ENCODE data around the gene SHOX. TPM values are rescaled to one million over a fixed set of nuclear protein-coding genes. Genes with fewer than 3 reads are reported as not detected.

Gene SHOX
- total RNA-seq, 3 donors from 2014 or later = 0.33 to 0.80 TPM; not detected in 1

DNA sequence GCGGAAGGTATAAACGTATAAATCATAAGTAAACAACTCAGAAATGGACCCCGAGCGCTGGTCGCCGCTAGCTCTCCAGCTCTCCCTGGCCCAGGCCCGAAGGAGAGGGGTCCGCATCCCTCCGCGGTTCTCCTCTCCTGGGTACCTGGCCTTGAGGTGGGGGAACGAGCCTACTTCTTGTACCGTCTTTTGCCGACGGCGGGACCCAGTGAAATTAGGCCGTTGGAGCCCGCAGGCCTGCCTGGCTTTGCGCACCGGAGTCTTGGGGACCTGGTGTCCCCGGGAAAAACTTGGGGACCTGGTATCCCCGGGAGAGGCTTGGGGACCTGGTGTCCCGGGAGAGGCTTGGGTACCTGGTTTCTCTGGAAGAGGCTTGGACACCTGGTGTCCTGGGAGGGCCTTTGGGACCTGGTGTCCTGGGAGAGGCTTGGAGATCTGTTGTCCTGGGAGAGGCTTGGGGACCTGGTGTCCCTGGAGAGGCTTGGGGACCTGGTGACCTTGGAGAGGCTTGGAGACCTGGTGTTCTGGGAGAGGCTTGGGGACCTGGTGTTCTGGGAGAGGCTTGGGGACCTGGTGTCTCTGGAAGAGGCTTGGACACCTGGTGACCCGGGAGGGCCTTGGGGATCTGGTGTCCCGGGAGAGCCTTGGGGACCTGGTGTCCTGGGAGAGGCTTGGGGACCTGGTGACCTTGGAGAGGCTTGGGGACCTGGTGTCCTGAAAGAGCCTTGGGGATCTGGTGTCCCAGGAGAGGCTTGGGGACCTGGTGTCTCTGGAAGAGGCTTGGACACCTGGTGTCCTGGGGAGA, 12.0 kb downstream of the SHOX start:
- intact Hi-C loops (cut with DNase I; ENCODE audit: low total_unique reads) = no loop called here
- Histone ChIP-seq H3K4me3 (no peak overlapping the region), H3K4me1 (no peaks in the 10 kb centered on the region), H3K9me3 (no peaks in the 10 kb centered on the region), H3K27me3 (peaks cover 0 to 81% of the 10 kb centered on the region in 2 donors), H3K36me3 (no peaks in the 10 kb centered on the region), H3K27ac (no peak overlapping the region)
- DNase-seq (ENCODE audit: low spot score in 2 of 2) = no peak
- TF ChIP-seq POLR2A (IDR thresholded peaks at IDR 0.05) (no peak), POLR2AphosphoS5 (IDR thresholded peaks at IDR 0.05) (no peak)
- TF ChIP-seq, protein P1, sequence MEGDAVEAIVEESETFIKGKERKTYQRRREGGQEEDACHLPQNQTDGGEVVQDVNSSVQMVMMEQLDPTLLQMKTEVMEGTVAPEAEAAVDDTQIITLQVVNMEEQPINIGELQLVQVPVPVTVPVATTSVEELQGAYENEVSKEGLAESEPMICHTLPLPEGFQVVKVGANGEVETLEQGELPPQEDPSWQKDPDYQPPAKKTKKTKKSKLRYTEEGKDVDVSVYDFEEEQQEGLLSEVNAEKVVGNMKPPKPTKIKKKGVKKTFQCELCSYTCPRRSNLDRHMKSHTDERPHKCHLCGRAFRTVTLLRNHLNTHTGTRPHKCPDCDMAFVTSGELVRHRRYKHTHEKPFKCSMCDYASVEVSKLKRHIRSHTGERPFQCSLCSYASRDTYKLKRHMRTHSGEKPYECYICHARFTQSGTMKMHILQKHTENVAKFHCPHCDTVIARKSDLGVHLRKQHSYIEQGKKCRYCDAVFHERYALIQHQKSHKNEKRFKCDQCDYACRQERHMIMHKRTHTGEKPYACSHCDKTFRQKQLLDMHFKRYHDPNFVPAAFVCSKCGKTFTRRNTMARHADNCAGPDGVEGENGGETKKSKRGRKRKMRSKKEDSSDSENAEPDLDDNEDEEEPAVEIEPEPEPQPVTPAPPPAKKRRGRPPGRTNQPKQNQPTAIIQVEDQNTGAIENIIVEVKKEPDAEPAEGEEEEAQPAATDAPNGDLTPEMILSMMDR (IDR thresholded peaks at IDR 0.05) = no peak

DNA sequence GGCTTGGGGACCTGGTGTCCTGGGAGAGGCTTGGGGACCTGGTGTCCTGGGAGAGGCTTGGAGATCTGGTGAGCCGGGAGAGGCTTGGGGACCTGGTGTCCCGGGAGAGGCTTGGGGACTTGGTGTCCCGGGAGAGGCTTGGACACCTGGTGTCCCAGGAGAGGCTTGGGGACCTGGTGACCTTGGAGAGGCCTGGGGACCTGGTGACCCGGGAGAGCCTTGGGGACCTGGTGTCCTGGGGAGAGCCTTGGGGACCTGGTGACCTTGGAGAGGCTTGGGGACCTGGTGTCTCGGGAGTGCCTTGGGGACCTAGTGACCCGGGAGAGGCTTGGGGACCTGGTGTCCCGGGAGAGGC, 12.6 kb downstream of the SHOX start:
- no peaks in the 10 kb centered on the region for H3K9me3 ChIP-seq
- H3K27ac ChIP-seq = no peak overlapping the region
- H3K4me1 ChIP-seq = no peaks in the 10 kb centered on the region
- TF ChIP-seq POLR2AphosphoS5 (IDR thresholded peaks at IDR 0.05) (no peak), POLR2A (IDR thresholded peaks at IDR 0.05) (no peak)
- TF ChIP-seq, protein P1 (IDR thresholded peaks at IDR 0.05) = no peak
- H3K4me3 ChIP-seq = no peak overlapping the region
- intact Hi-C loops (cut with DNase I; ENCODE audit: low total_unique reads) = no loop called here
- peaks cover 0 to 75% of the 10 kb centered on the region in 2 donors for H3K27me3 ChIP-seq
- no peak for DNase-seq (ENCODE audit: low spot score in 2 of 2)
- no peaks in the 10 kb centered on the region for H3K36me3 ChIP-seq

DNA sequence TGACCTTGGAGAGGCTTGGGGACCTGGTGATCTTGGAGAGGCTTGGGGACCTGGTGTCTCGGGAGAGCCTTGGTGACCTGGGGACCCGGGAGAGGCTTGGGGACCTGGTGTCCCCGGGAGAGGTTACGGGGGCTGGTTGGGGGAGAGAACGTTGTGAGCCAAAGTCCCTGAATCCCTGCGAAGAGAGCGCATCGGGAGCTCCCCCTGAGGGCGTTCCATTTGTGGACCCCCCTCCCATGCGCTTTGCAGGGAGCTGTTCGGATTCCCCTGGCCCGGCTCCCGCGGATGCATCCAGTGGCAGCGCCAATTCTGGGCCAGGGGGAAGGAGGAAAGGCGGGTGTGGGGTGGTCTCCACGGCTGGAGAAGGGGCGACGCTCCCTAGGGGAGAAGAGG, 13.3 kb downstream of the SHOX start:
- intact Hi-C loops (cut with DNase I; ENCODE audit: low total_unique reads) = no loop called here
- no peak for DNase-seq (ENCODE audit: low spot score in 2 of 2)
- Histone ChIP-seq H3K9me3 (no peaks in the 10 kb centered on the region), H3K27ac (no peak overlapping the region), H3K4me3 (no peak overlapping the region), H3K36me3 (no peaks in the 10 kb centered on the region), H3K27me3 (peaks cover 0 to 68% of the 10 kb centered on the region in 2 donors), H3K4me1 (no peaks in the 10 kb centered on the region)
- TF ChIP-seq POLR2AphosphoS5 (IDR thresholded peaks at IDR 0.05) (no peak), POLR2A (IDR thresholded peaks at IDR 0.05) (no peak)
- TF ChIP-seq, protein P1 (IDR thresholded peaks at IDR 0.05) = no peak

DNA sequence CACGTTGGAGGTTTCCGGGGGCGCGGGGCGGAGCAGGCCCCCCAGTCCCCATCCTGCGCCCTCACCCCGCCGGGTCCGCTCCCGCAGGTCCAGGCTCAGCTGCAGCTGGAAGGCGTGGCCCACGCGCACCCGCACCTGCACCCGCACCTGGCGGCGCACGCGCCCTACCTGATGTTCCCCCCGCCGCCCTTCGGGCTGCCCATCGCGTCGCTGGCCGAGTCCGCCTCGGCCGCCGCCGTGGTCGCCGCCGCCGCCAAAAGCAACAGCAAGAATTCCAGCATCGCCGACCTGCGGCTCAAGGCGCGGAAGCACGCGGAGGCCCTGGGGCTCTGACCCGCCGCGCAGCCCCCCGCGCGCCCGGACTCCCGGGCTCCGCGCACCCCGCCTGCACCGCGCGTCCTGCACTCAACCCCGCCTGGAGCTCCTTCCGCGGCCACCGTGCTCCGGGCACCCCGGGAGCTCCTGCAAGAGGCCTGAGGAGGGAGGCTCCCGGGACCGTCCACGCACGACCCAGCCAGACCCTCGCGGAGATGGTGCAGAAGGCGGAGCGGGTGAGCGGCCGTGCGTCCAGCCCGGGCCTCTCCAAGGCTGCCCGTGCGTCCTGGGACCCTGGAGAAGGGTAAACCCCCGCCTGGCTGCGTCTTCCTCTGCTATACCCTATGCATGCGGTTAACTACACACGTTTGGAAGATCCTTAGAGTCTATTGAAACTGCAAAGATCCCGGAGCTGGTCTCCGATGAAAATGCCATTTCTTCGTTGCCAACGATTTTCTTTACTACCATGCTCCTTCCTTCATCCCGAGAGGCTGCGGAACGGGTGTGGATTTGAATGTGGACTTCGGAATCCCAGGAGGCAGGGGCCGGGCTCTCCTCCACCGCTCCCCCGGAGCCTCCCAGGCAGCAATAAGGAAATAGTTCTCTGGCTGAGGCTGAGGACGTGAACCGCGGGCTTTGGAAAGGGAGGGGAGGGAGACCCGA, 14.0 kb downstream of the SHOX start:
- DNase-seq (ENCODE audit: low spot score in 2 of 2) = no peak
- Histone ChIP-seq H3K4me3 (no peak overlapping the region), H3K36me3 (no peaks in the 10 kb centered on the region), H3K27me3 (peaks cover 0 to 61% of the 10 kb centered on the region in 2 donors), H3K4me1 (no peaks in the 10 kb centered on the region), H3K9me3 (no peaks in the 10 kb centered on the region), H3K27ac (no peak overlapping the region)
- intact Hi-C loops (cut with DNase I; ENCODE audit: low total_unique reads) = no loop called here
- TF ChIP-seq POLR2A (IDR thresholded peaks at IDR 0.05) (no peak), POLR2AphosphoS5 (IDR thresholded peaks at IDR 0.05) (no peak)
- TF ChIP-seq, protein P1 (IDR thresholded peaks at IDR 0.05) = no peak

DNA sequence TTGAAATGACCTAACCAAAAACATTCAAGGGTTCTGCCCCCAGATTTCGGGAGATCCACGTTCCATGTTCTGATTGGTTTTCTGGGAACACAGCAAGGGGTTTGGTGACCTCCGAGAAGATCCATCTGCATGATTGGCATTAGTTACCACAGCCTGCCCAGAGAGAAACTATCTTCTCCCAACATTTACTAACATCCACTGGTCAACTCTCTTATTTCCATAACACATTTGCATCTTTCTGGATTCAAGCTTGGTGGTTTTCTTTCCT, 15.6 kb downstream of the SHOX start:
- intact Hi-C loops (cut with DNase I; ENCODE audit: low total_unique reads) = no loop called here
- no peaks in the 10 kb centered on the region for H3K36me3 ChIP-seq
- no peak overlapping the region for H3K27ac ChIP-seq
- DNase-seq (ENCODE audit: low spot score in 2 of 2) = no peak
- peaks cover 0 to 51% of the 10 kb centered on the region in 2 donors for H3K27me3 ChIP-seq
- no peak overlapping the region for H3K4me3 ChIP-seq
- H3K4me1 ChIP-seq = no peaks in the 10 kb centered on the region
- no peaks in the 10 kb centered on the region for H3K9me3 ChIP-seq
- TF ChIP-seq POLR2AphosphoS5 (IDR thresholded peaks at IDR 0.05) = no peak
- TF ChIP-seq, protein P1 (IDR thresholded peaks at IDR 0.05) = no peak
- no peak for TF ChIP-seq POLR2A (IDR thresholded peaks at IDR 0.05)

All from breast epithelium (tissue), 4 donors.